NCI-H2196 (cell line): ENCODE measurements around the gene DNAJC25.
"Not testable (repeated sequence)": the region's sequence is repeated elsewhere in the genome, so short reads cannot be mapped to it uniquely, and the experiment has no call there.

ENCODE experiments used
- DNase-seq: peaks from one replicate; lab custom pipeline; 2025; ENCODE audit not compliant: unreplicated experiment; lab: John Stamatoyannopoulos, UW

The DNAJC25 gene

DNA sequence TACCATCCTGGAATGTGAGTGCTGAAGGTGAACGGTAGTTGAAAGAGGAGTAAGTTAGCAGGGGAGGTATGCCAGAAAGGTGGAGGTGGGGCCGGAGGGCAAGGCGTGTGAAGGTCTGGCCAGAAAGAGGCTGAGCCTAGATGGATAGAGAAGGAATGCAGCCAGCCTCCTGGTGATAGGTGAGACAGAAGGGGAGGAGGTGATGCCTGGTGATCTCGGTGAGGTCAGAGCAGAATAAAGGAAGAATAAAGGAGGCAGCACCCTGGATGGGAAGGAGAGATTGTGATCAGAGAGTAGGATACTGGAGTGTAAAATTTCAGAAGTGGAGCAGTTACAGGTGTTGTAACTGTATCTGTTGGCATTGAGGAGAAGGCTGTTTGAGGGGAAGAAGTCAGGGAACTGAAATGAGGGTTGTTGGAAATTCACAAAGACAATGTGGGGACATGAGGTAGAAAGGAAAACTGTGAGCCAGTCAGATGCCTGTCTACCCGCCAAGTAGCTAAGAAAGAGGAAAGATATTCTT, 32.2 kb downstream of the DNAJC25 start:
- DNase-seq = no peak

GRCh38 chr9:111668026-111668573, 37.0 kb downstream of the DNAJC25 start:
- DNase-seq = no peak

- not testable (repeated sequence) for DNase-seq
These were observed 37.5 kb downstream of the DNAJC25 start for GRCh38 chr9:111668601-111669000.

DNA sequence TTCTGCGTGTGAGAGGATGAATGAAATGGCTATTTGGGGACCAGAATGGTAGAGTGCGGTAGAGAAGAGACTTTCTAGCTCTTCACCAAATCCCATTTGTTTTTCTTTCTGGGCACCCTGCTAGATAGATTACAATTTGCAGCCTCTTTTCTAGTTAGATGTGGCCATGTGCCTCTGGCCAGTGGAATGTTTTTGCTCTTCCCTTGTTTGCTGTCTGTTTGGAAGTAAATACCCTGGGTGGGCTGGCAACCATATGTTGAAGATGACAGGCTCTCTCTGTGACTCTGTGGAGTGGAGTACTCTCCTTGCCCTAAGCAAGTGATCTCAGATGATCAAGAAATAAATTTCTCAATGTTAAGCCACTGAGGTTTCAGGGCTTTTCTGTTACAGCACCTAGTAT, 43.2 kb downstream of the DNAJC25 start:
- no peak for DNase-seq

GRCh38 chr9:111676116-111676515, 45.0 kb downstream of the DNAJC25 start:
- DNase-seq = no peak

- no peak for DNase-seq
These were observed 47.2 kb downstream of the DNAJC25 start for GRCh38 chr9:111678293-111678692.

DNA sequence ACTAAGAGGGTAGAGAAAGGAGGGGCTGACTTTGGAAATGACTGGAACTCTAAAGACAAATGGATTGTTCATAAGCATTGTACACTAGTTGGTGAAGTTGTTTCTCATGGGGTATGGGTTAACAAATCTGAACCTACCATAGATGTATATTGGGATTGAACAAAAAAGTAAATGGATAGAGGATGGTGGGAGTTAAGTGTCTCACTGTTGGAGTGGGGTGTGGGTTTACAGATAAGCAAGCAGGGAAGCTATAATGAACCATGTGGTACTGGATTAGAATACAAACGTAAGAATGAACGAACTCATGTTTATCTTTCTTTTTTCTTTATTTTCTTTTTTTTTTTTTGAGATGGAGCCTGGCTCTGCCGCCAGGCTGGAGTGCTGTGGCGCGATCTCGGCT, 48.1 kb downstream of the DNAJC25 start:
- DNase-seq = no peak

- no peak for DNase-seq
These were observed 52.3 kb downstream of the DNAJC25 start for GRCh38 chr9:111683392-111683791.

- DNase-seq = peak; percentile 6
These were observed 60.7 kb downstream of the DNAJC25 start for GRCh38 chr9:111691672-111692329.

DNA sequence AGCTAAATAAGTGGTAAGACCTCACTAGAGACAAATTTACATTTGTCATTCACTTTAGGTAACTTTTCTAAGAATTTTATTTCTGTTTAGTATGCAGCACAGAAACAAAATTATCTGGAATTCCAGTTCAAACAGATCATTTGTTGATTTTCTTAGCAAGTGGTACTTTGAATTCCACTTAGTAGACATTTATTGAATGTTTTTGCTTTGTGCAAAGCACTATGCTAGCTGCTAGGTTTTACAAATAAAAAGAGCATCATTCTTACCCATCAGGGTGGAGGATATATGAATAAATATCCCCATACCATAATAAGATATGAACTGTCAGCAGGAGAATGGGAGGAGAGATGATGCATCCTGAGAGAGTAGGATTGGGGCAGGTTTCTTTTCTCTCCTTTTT, 65.7 kb downstream of the DNAJC25 start:
- no peak for DNase-seq

DNA sequence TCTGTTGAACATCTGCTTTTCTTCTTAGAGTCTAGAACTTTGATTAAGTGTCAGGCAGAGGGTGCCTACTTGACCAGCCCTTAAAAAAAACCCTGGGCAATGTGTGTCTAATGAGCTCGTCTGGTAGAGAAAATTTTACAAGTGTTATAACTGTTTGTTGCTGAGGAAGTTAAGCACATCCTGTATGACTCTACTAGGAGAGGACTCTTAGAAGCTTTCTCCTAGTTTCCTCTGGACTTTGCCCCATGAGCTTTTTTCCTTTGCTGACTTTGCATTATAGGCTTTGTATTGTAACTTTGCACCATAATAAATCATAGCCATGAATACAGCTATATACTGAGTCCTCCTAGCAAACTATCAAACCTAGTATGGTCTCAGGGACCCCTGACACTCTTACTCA, 69.6 kb downstream of the DNAJC25 start:
- no peak for DNase-seq
